HEK293 (cell line): Measurements from ENCODE around the gene ADK.
"Not testable (repeated sequence)": the region's sequence is repeated elsewhere in the genome, so short reads cannot be mapped to it uniquely, and the experiment has no call there.

Source experiments
- CTCF ChIA-PET: fragments of 350-600 bp; formaldehyde crosslinking; extraction: SDS; loops from one replicate; lab custom pipeline; 2021; ENCODE audit warnings: antibody characterized with exemption; lab: Yijun Ruan, JAX
- POLR2A ChIA-PET: fragments of 300-600 bp; formaldehyde crosslinking; extraction: SDS; loops from one replicate; lab custom pipeline; 2020; ENCODE audit warnings: antibody characterized with exemption, inconsistent platforms; lab: Yijun Ruan, JAX
- H3K27ac ChIP-seq: fragments of 200-500 bp; sonication (Bioruptor generic); 2 replicates; pipeline ENCODE4 v1.5.1; 2014; ENCODE audit warnings: low read depth, low read length, control low read depth, inconsistent platforms; ENCODE audit errors: extremely low read depth
- H3K36me3 ChIP-seq, 2 experiments: fragments of 200-500 bp in 1 of 2; sonication (Bioruptor generic) in 1 of 2; 1 replicate in 1 of 2; 2 replicates in 1 of 2; pipeline ENCODE4 v1.5.1; 2014 to 2017; ENCODE audit warnings: inconsistent platforms in 2 of 2, low read length in 2 of 2; ENCODE audit not compliant: control insufficient read depth in 2 of 2, insufficient read depth in 1 of 2
- H3K4me1 ChIP-seq: fragments of 200-500 bp; sonication (Bioruptor generic); 2 replicates; pipeline ENCODE4 v1.5.1; 2014; ENCODE audit warnings: mild to moderate bottlenecking, low read length, inconsistent platforms; ENCODE audit not compliant: control insufficient read depth, insufficient read depth
- H3K4me3 ChIP-seq: 2 replicates; pipeline ENCODE4 v1.5.1; 2011; ENCODE audit warnings: low read depth, mild to moderate bottlenecking, control low read depth, low read length, moderate library complexity
- H3K9me3 ChIP-seq: fragments of 200-500 bp; sonication (Bioruptor generic); 2 replicates; pipeline ENCODE4 v1.5.1; 2014; ENCODE audit warnings: low read depth, low read length, inconsistent platforms; ENCODE audit not compliant: control insufficient read depth, insufficient read depth
- ZNF121 ChIP-seq: fragments of 450-650 bp; formaldehyde crosslinking; IDR thresholded peaks from 2 replicates; pipeline ENCODE4 v1.5.1; 2016; ENCODE audit warnings: missing biosample characterization, missing genetic modification characterization
- ZNF350 ChIP-seq: fragments of 450-650 bp; formaldehyde crosslinking; IDR thresholded peaks from 2 replicates; pipeline ENCODE4 v1.5.0; 2017; ENCODE audit warnings: missing biosample characterization, mild to moderate bottlenecking, missing genetic modification characterization
- ZNF366 ChIP-seq: fragments of 450-650 bp; formaldehyde crosslinking; conservative IDR thresholded peaks from 2 replicates; pipeline ENCODE4 v1.5.1; 2016; ENCODE audit warnings: missing biosample characterization, missing genetic modification characterization
- ZNF514 ChIP-seq: fragments of 450-650 bp; formaldehyde crosslinking; IDR thresholded peaks from 2 replicates; pipeline ENCODE4 v1.5.1; 2016; ENCODE audit warnings: missing biosample characterization, missing genetic modification characterization
- ZNF585B ChIP-seq: fragments of 450-650 bp; formaldehyde crosslinking; IDR thresholded peaks from 2 replicates; pipeline ENCODE4 v1.5.1; 2016; ENCODE audit warnings: missing biosample characterization, missing genetic modification characterization
- ZNF654 ChIP-seq: fragments of 450-650 bp; formaldehyde crosslinking; IDR thresholded peaks from 2 replicates; pipeline ENCODE4 v1.5.1; 2016; ENCODE audit warnings: low read depth, missing biosample characterization, missing genetic modification characterization
- ZNF777 ChIP-seq: fragments of 450-650 bp; formaldehyde crosslinking; IDR thresholded peaks from 2 replicates; pipeline ENCODE4 v1.5.1; 2017; ENCODE audit warnings: missing biosample characterization, missing genetic modification characterization, borderline replicate concordance
- TF ChIP-seq, protein P1 (sequence below): fragments of 450-650 bp; formaldehyde crosslinking; IDR thresholded peaks from 2 replicates; pipeline ENCODE4 v1.5.1; 2016; ENCODE audit warnings: missing biosample characterization, missing genetic modification characterization
- TF ChIP-seq, protein P2 (sequence below): fragments of 450-650 bp; formaldehyde crosslinking; IDR thresholded peaks from 2 replicates; pipeline ENCODE4 v1.5.1; 2017; ENCODE audit warnings: missing biosample characterization, missing genetic modification characterization
- TF ChIP-seq, protein P3 (sequence below): sonication (generic); formaldehyde crosslinking; IDR thresholded peaks from 2 replicates; pipeline ENCODE4 v1.8.1; 2022; ENCODE audit warnings: mild to moderate bottlenecking, moderate library complexity, missing genetic modification reagents
- TF ChIP-seq, protein P4 (sequence below): IDR thresholded peaks from 2 replicates; pipeline ENCODE4 v1.6.1; 2011; ENCODE audit warnings: mild to moderate bottlenecking, low read depth, low read length, borderline replicate concordance
- TF ChIP-seq, protein P5 (sequence below): fragments of 450-650 bp; IDR thresholded peaks from 2 replicates; pipeline ENCODE4 v1.5.1; 2018; ENCODE audit warnings: missing biosample characterization, mild to moderate bottlenecking, missing genetic modification characterization

Gene ADK

DNA sequence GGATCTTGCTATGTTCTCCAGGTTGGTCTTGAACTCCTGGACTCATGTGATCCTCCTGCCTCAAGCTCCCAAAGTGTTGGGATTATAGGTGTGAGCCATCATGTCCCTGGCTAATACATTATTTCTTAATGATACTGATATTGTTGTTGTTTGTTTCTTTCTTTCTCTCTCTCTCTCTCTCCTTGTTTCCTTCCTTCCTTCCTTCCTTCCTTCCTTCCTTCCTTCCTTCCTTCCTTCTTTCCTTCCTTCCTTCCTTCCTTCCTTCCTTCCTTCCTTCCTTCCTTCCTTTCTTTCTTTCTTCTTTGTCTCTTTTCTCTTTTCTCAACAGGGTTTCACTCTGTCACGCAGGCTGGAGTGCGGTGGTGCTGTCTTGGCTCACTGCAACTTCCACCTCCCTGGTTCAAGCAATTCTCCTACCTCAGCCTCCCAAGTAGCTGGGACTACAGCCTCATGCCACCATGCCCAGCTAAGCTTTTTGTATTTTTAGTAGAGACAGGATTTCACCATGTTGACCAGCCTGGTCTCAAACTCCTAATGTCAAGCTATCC, 149.1 kb downstream of the ADK start:
- CTCF ChIA-PET: interaction anchor here (0.6 to 0.7 kb wide), 3 partner anchors 22 to 917 kb away, joined by 3 read pairs; no protein-coding TSS in a partner anchor
- H3K27ac ChIP-seq, H3K9me3 ChIP-seq, POLR2A ChIA-PET: not testable (repeated sequence)
- TF ChIP-seq ZNF366: peak; percentile 93
- TF ChIP-seq, all 188 proteins: peak for 1; not testable (repeated sequence) for 187
- H3K4me3 ChIP-seq, H3K4me1 ChIP-seq, H3K36me3 ChIP-seq: not testable (repeated sequence)

DNA sequence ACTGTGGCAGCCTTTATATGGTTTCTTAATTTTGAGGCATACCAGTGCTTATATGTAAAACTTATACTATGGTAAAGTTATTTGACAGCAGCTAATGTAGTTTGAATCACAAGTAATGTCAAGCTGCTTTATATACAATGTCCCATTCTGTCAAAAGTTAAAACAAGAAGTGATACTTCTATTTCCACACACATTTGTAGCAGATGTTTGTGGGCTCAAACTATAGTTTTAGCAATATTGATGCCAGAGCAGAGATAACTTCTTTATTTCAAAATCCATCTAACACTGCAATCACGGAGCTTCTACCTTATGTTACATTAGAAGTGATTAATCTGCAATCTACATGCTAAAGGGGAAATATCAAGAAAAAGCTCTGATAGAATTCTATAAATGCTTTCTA, 149.6 kb downstream of the ADK start:
- ChIA-PET POLR2A (no interaction called here), CTCF (interaction anchor here (0.7 kb wide), 1 partner anchor 92 kb away, joined by 3 read pairs; no protein-coding TSS in a partner anchor)
- H3K9me3 ChIP-seq: no peaks in the 10 kb centered on the region
- H3K4me3 ChIP-seq: no peak overlapping the region
- H3K36me3 ChIP-seq: no peaks in the 10 kb centered on the region
- no peaks in the 10 kb centered on the region for H3K4me1 ChIP-seq
- TF ChIP-seq, protein P1, sequence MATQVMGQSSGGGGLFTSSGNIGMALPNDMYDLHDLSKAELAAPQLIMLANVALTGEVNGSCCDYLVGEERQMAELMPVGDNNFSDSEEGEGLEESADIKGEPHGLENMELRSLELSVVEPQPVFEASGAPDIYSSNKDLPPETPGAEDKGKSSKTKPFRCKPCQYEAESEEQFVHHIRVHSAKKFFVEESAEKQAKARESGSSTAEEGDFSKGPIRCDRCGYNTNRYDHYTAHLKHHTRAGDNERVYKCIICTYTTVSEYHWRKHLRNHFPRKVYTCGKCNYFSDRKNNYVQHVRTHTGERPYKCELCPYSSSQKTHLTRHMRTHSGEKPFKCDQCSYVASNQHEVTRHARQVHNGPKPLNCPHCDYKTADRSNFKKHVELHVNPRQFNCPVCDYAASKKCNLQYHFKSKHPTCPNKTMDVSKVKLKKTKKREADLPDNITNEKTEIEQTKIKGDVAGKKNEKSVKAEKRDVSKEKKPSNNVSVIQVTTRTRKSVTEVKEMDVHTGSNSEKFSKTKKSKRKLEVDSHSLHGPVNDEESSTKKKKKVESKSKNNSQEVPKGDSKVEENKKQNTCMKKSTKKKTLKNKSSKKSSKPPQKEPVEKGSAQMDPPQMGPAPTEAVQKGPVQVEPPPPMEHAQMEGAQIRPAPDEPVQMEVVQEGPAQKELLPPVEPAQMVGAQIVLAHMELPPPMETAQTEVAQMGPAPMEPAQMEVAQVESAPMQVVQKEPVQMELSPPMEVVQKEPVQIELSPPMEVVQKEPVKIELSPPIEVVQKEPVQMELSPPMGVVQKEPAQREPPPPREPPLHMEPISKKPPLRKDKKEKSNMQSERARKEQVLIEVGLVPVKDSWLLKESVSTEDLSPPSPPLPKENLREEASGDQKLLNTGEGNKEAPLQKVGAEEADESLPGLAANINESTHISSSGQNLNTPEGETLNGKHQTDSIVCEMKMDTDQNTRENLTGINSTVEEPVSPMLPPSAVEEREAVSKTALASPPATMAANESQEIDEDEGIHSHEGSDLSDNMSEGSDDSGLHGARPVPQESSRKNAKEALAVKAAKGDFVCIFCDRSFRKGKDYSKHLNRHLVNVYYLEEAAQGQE (tag by site-specific recombination): no peak
- no peak for TF ChIP-seq ZNF654 (tag by site-specific recombination)
- TF ChIP-seq ZNF777: no peak
- TF ChIP-seq, protein P2, sequence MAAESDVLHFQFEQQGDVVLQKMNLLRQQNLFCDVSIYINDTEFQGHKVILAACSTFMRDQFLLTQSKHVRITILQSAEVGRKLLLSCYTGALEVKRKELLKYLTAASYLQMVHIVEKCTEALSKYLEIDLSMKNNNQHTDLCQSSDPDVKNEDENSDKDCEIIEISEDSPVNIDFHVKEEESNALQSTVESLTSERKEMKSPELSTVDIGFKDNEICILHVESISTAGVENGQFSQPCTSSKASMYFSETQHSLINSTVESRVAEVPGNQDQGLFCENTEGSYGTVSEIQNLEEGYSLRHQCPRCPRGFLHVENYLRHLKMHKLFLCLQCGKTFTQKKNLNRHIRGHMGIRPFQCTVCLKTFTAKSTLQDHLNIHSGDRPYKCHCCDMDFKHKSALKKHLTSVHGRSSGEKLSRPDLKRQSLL (tag by site-specific recombination): no peak
- TF ChIP-seq ZNF514 (tag by site-specific recombination): no peak
- TF ChIP-seq ZNF350: no peak
- no peak for TF ChIP-seq ZNF585B (tag by site-specific recombination)
- TF ChIP-seq, protein P3, sequence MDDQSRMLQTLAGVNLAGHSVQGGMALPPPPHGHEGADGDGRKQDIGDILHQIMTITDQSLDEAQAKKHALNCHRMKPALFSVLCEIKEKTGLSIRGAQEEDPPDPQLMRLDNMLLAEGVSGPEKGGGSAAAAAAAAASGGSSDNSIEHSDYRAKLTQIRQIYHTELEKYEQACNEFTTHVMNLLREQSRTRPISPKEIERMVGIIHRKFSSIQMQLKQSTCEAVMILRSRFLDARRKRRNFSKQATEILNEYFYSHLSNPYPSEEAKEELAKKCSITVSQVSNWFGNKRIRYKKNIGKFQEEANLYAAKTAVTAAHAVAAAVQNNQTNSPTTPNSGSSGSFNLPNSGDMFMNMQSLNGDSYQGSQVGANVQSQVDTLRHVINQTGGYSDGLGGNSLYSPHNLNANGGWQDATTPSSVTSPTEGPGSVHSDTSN (CRISPR knock-in tag): no peak
- TF ChIP-seq, protein P4, sequence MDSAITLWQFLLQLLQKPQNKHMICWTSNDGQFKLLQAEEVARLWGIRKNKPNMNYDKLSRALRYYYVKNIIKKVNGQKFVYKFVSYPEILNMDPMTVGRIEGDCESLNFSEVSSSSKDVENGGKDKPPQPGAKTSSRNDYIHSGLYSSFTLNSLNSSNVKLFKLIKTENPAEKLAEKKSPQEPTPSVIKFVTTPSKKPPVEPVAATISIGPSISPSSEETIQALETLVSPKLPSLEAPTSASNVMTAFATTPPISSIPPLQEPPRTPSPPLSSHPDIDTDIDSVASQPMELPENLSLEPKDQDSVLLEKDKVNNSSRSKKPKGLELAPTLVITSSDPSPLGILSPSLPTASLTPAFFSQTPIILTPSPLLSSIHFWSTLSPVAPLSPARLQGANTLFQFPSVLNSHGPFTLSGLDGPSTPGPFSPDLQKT: no peak
- H3K27ac ChIP-seq: no peak overlapping the region

DNA sequence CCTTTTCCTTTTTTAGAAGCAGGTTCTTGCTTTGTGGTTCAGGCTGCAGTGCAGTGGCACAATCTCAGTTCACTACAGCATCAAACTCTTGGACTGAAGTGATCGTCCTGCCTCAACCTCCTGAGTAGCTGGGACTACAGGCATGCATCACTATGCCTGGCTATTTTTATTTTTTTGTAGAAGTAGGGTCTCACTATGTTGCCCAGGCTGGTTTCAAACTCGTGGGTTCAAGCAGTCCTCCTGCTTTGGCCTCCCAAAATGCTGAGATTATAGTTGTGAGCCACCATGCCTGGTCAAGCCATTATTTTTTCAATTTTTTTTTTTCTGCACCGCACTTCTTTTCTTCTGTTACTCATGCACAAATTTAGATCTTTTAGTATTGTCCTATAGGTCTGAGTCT, 154.7 kb downstream of the ADK start:
- CTCF ChIA-PET: interaction anchor here (0.6 kb wide), 1 partner anchor 11 kb away, joined by 3 read pairs; no protein-coding TSS in a partner anchor
- TF ChIP-seq, protein P5, sequence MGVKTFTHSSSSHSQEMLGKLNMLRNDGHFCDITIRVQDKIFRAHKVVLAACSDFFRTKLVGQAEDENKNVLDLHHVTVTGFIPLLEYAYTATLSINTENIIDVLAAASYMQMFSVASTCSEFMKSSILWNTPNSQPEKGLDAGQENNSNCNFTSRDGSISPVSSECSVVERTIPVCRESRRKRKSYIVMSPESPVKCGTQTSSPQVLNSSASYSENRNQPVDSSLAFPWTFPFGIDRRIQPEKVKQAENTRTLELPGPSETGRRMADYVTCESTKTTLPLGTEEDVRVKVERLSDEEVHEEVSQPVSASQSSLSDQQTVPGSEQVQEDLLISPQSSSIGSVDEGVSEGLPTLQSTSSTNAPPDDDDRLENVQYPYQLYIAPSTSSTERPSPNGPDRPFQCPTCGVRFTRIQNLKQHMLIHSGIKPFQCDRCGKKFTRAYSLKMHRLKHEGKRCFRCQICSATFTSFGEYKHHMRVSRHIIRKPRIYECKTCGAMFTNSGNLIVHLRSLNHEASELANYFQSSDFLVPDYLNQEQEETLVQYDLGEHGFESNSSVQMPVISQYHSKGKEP (tag by site-specific recombination): no peak
- TF ChIP-seq ZNF121 (tag by site-specific recombination): peak; percentile 94
- no peaks in the 10 kb centered on the region for H3K36me3 ChIP-seq
- H3K4me1 ChIP-seq: peaks cover 9% of the 10 kb centered on the region
- POLR2A ChIA-PET: no interaction called here
- H3K9me3 ChIP-seq: no peaks in the 10 kb centered on the region
- H3K27ac ChIP-seq: no peak overlapping the region
- no peak overlapping the region for H3K4me3 ChIP-seq
